ENCODE results near the gene NR5A1. TPM values are rescaled to one million over a fixed set of nuclear protein-coding genes. Genes with fewer than 3 reads are reported as not detected.

The NR5A1 gene
- total and polyA plus RNA-seq, 10 of the 15 experiments (the other 5 are each of a cell fraction or from before 2014, with no cell fraction given): 0.06 to 0.24 (median 0.08) TPM; not detected in 5

DNA sequence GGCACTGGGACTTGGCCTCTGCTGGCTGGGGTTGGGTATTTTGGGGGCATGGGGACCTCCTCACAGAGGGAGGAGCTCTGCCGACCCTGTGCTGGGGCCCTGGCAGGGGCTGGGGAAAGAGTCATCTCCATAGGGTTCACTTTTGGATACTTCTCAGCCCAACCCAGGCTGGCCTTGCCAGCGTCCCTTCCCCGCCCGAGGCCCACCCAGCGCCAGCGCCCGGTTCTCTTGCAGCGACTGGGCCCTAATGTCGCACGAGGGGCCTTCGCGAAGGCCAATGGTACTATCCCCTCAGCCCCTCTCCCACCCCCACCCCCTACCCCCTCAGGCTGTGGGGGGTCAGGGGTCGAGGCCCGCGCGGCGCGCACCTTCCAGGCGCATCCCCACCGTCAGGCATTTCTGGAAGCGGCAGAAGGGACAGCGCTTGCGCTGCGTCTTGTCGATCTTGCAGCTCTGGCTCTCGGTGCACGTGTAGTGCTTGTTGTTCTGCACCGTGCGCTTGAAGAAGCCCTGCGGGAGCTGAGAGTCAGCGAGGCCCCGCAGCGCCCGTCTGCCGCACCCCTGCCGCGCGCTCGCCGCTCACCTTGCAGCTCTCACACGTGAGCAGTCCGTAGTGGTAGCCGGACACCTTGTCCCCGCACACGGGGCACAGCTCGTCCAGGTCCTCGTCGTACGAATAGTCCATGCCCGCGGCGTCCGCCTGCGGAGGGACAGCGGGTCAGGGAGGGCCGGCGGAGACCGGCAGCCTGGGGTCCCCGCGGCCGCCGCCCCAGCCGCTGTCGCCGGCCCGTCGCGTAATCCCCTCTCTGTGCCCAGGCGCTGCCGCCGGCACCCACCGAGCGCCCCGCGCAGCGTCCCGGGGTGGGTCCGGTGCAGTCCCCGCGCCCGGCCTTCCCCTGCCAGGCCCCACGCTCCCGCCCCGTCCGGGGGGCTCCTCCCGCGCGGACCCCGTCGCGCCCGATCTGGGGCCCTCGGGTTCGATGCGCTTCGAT lies 4.2 kb downstream of the NR5A1 start:
- peaks cover 9 to 10% of the 10 kb centered on the region in 2 experiments; a peak in 3 of 4 replicates for H3K27me3 ChIP-seq (replicated peaks in 1 of 2; ENCODE audit: control insufficient read depth in 2 of 2, insufficient read depth in 2 of 2, low read length in 1 of 2)
- in situ Hi-C loops (cut with MboI): no loop called here
- DNase-seq (ENCODE audit: low read depth, low spot score): no peak
- no peak for ATAC-seq
- BruUV-seq (replicated peaks): no TSS peak
- no peaks in the 10 kb centered on the region for H3K79me2 ChIP-seq (ENCODE audit: control insufficient read depth, insufficient read depth, low read length)
- TF ChIP-seq BMI1 (IDR thresholded peaks at IDR 0.05; ENCODE audit: borderline replicate concordance) (no peak), POLR2A (IDR thresholded peaks at IDR 0.05; ENCODE audit: low read depth, low read length) (no peak)
- WGBS (ENCODE audit: insufficient coverage, insufficient replicate concordance, low lambda C conversion rate, missing lambda C conversion rate): 74% methylated on average over 89 of the region's 96 CpGs
- intact Hi-C loops (cut with micrococcal nuclease; ENCODE audit: unreplicated experiment): no loop called here
- H3K9me3 ChIP-seq (replicated peaks; ENCODE audit: control insufficient read depth, insufficient read depth, low read length): no peaks in the 10 kb centered on the region
- ChIA-PET POLR2A (no interaction called here), SMC1A (ENCODE audit: uncharacterized antibody, unreplicated experiment) (no interaction called here), RAD21 (ENCODE audit: unreplicated experiment) (no interaction called here), CTCF (interaction anchor here (1.2 kb wide), 1 partner anchor 14 kb away, joined by 3 read pairs; no protein-coding TSS in a partner anchor)
- no peak overlapping the region for H3K4me2 ChIP-seq (ENCODE audit: control insufficient read depth, insufficient read depth)
- H4K20me1 ChIP-seq (ENCODE audit: control insufficient read depth, insufficient read depth): no peaks in the 10 kb centered on the region
- peaks cover 11% of the 10 kb centered on the region; the same call in 1 of the 2 replicates for H3K4me1 ChIP-seq (ENCODE audit: control insufficient read depth, insufficient read depth, low read length)
- no peak for FAIRE-seq
- no peak overlapping the region for H3K9ac ChIP-seq (ENCODE audit: control insufficient read depth, insufficient read depth, low read length)
- no peak overlapping the region for H3K4me3 ChIP-seq
- H3K27ac ChIP-seq (ENCODE audit: control insufficient read depth, insufficient read depth): no peak overlapping the region
- no peak overlapping the region for H2AFZ ChIP-seq (ENCODE audit: control insufficient read depth, low read depth, low read length)
- no peaks in the 10 kb centered on the region for H3K36me3 ChIP-seq (ENCODE audit: control insufficient read depth in 2 of 2, insufficient read depth in 2 of 2, low read length in 1 of 2)

DNA sequence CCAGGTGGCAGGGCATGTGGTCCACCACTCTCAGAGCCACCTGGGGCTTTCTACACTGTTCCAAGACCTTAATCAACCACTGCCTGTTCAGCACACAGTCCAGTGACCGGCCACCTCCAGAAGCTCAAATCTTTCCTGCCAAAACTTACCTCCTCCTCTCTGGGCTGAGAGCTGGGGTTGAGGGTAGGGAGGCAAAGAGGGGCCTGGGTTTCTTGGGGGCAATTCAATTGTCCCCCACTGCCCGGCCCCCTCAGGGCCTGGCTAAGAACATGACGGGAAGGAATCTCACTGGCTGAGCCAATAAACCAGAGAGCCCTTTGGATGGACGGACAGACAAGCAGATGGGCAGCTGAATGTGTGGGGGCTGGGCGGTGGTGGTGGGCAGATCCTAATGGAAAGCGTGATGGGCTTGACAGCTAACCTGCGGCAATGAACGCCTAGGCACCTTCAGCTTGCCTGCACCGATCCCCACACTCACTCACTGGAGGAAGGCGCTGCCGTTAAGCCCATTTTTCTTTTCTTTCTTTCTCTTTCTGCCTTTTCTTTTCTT lies 5.4 kb downstream of the NR5A1 start:
- no peaks in the 10 kb centered on the region for H3K9me3 ChIP-seq (replicated peaks; ENCODE audit: control insufficient read depth, insufficient read depth, low read length)
- no peaks in the 10 kb centered on the region for H3K79me2 ChIP-seq (ENCODE audit: control insufficient read depth, insufficient read depth, low read length)
- peaks cover 9 to 10% of the 10 kb centered on the region in 2 experiments; a peak in 3 of 4 replicates for H3K27me3 ChIP-seq (replicated peaks in 1 of 2; ENCODE audit: control insufficient read depth in 2 of 2, insufficient read depth in 2 of 2, low read length in 1 of 2)
- DNase-seq (ENCODE audit: low read depth, low spot score) (no peak), ATAC-seq (no peak), FAIRE-seq (no peak)
- no peak overlapping the region for H3K4me3 ChIP-seq
- H3K27ac ChIP-seq (ENCODE audit: control insufficient read depth, insufficient read depth): no peak overlapping the region
- POLR2A ChIA-PET: interaction anchor here (0.5 kb wide), 1 partner anchor 230 kb away, joined by 3 read pairs; no protein-coding TSS in a partner anchor
- BruUV-seq (replicated peaks): no TSS peak
- peaks cover 11% of the 10 kb centered on the region; the same call in 1 of the 2 replicates for H3K4me1 ChIP-seq (ENCODE audit: control insufficient read depth, insufficient read depth, low read length)
- no peaks in the 10 kb centered on the region for H3K36me3 ChIP-seq (ENCODE audit: control insufficient read depth in 2 of 2, insufficient read depth in 2 of 2, low read length in 1 of 2)
- WGBS (ENCODE audit: insufficient coverage, insufficient replicate concordance, low lambda C conversion rate, missing lambda C conversion rate): 52% methylated on average over 11 of the region's 11 CpGs
- RAD21 ChIA-PET (ENCODE audit: unreplicated experiment): no interaction called here
- no peak overlapping the region for H3K9ac ChIP-seq (ENCODE audit: control insufficient read depth, insufficient read depth, low read length)
- no peak overlapping the region for H2AFZ ChIP-seq (ENCODE audit: control insufficient read depth, low read depth, low read length)
- in situ Hi-C loops (cut with MboI): no loop called here
- no peak overlapping the region for H3K4me2 ChIP-seq (ENCODE audit: control insufficient read depth, insufficient read depth)
- H4K20me1 ChIP-seq (ENCODE audit: control insufficient read depth, insufficient read depth): no peaks in the 10 kb centered on the region
- SMC1A ChIA-PET (ENCODE audit: uncharacterized antibody, unreplicated experiment): interaction anchor here (0.9 kb wide), 1 partner anchor 22 kb away, joined by 3 read pairs; no protein-coding TSS in a partner anchor
- intact Hi-C loops (cut with micrococcal nuclease; ENCODE audit: unreplicated experiment): no loop called here
- CTCF ChIA-PET: interaction anchor here (1.0 to 1.2 kb wide), 2 partner anchors 16 to 35 kb away, joined by 3 read pairs; no protein-coding TSS in a partner anchor
- TF ChIP-seq SREBF1 (IDR thresholded peaks at IDR 0.05; ENCODE audit: low read length): no peak
- TF ChIP-seq, protein P1, sequence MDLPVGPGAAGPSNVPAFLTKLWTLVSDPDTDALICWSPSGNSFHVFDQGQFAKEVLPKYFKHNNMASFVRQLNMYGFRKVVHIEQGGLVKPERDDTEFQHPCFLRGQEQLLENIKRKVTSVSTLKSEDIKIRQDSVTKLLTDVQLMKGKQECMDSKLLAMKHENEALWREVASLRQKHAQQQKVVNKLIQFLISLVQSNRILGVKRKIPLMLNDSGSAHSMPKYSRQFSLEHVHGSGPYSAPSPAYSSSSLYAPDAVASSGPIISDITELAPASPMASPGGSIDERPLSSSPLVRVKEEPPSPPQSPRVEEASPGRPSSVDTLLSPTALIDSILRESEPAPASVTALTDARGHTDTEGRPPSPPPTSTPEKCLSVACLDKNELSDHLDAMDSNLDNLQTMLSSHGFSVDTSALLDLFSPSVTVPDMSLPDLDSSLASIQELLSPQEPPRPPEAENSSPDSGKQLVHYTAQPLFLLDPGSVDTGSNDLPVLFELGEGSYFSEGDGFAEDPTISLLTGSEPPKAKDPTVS (IDR thresholded peaks at IDR 0.05; ENCODE audit: low read depth, low read length): no peak
- TF ChIP-seq, protein P2, sequence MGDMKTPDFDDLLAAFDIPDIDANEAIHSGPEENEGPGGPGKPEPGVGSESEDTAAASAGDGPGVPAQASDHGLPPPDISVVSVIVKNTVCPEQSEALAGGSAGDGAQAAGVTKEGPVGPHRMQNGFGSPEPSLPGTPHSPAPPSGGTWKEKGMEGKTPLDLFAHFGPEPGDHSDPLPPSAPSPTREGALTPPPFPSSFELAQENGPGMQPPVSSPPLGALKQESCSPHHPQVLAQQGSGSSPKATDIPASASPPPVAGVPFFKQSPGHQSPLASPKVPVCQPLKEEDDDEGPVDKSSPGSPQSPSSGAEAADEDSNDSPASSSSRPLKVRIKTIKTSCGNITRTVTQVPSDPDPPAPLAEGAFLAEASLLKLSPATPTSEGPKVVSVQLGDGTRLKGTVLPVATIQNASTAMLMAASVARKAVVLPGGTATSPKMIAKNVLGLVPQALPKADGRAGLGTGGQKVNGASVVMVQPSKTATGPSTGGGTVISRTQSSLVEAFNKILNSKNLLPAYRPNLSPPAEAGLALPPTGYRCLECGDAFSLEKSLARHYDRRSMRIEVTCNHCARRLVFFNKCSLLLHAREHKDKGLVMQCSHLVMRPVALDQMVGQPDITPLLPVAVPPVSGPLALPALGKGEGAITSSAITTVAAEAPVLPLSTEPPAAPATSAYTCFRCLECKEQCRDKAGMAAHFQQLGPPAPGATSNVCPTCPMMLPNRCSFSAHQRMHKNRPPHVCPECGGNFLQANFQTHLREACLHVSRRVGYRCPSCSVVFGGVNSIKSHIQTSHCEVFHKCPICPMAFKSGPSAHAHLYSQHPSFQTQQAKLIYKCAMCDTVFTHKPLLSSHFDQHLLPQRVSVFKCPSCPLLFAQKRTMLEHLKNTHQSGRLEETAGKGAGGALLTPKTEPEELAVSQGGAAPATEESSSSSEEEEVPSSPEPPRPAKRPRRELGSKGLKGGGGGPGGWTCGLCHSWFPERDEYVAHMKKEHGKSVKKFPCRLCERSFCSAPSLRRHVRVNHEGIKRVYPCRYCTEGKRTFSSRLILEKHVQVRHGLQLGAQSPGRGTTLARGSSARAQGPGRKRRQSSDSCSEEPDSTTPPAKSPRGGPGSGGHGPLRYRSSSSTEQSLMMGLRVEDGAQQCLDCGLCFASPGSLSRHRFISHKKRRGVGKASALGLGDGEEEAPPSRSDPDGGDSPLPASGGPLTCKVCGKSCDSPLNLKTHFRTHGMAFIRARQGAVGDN (IDR thresholded peaks at IDR 0.05): no peak
